HepG2 (cell line): ENCODE data around the gene ANKRA2. TPM values are rescaled to one million over a fixed set of nuclear protein-coding genes. Genes with fewer than 3 reads are reported as not detected.

Source experiments
- CENPX ChIP-seq: sonication (generic); formaldehyde crosslinking; IDR thresholded peaks from 2 replicates; pipeline ENCODE4 v1.9.0; 2021; ENCODE audit warnings: mild to moderate bottlenecking, missing genetic modification reagents, moderate library complexity
- CHCHD3 ChIP-seq: sonication (generic); formaldehyde crosslinking; IDR thresholded peaks from 2 replicates; pipeline ENCODE4 v1.8.0; 2022; ENCODE audit warnings: mild to moderate bottlenecking, missing genetic modification reagents, moderate library complexity
- ELF1 ChIP-seq: sonication (generic); formaldehyde crosslinking; IDR thresholded peaks from 2 replicates; pipeline ENCODE4 v1.4.0; 2020; ENCODE audit warnings: missing genetic modification reagents
- KDM3A ChIP-seq: IDR thresholded peaks from 2 replicates; pipeline ENCODE4 v1.6.1; 2018; ENCODE audit warnings: low read depth, missing compliant biosample characterization
- KLF6 ChIP-seq: IDR thresholded peaks from 2 replicates; pipeline ENCODE4 v1.8.0; 2016; ENCODE audit warnings: missing biosample characterization, missing genetic modification reagents
- MIER3 ChIP-seq: IDR thresholded peaks from 2 replicates; pipeline ENCODE4 v1.6.1; 2016; ENCODE audit warnings: missing compliant biosample characterization, borderline replicate concordance
- MIXL1 ChIP-seq: IDR thresholded peaks from 2 replicates; pipeline ENCODE4 v1.6.1; 2016
- PCBP1 ChIP-seq: fragments of 200-400 bp; formaldehyde crosslinking; IDR thresholded peaks from 2 replicates; pipeline ENCODE4 v1.6.1; 2017; ENCODE audit warnings: mild to moderate bottlenecking, low read depth, low read length, borderline replicate concordance
- PPARG ChIP-seq: conservative IDR thresholded peaks from 2 replicates; pipeline ENCODE4 v1.6.1; 2016; ENCODE audit warnings: missing biosample characterization, missing genetic modification reagents
- REST ChIP-seq, 2 experiments: IDR thresholded peaks; 2 replicates each; pipeline ENCODE4 v1.6.1; 2011 to 2012; ENCODE audit warnings: low read length in 2 of 2, borderline replicate concordance in 1 of 2, low read depth in 1 of 2, mild to moderate bottlenecking in 1 of 2, moderate library complexity in 1 of 2
- SUZ12 ChIP-seq: fragments of 150-350 bp; IDR thresholded peaks from 2 replicates; pipeline ENCODE4 v1.6.1; 2014; ENCODE audit warnings: low read depth, low read length
- TCF7 ChIP-seq: sonication (generic); IDR thresholded peaks from 2 replicates; pipeline ENCODE4 v1.6.1; 2016; ENCODE audit warnings: antibody characterized with exemption, low read depth
- ZBTB7B ChIP-seq: sonication (generic); formaldehyde crosslinking; IDR thresholded peaks from 2 replicates; pipeline ENCODE4 v1.4.0; 2020; ENCODE audit warnings: missing genetic modification reagents
- ZNF556 ChIP-seq: sonication (generic); formaldehyde crosslinking; IDR thresholded peaks from 2 replicates; pipeline ENCODE4 v1.4.0; 2020; ENCODE audit warnings: mild to moderate bottlenecking, missing genetic modification reagents, borderline replicate concordance
- ZSCAN9 ChIP-seq: IDR thresholded peaks from 2 replicates; pipeline ENCODE4 v1.6.1; 2016; ENCODE audit warnings: borderline replicate concordance
- polyA plus RNA-seq, 8 experiments: library from polyadenylated mRNA; depleted of rRNA in 3 of 8; stranded (reverse) in 7 of 8; unstranded in 1 of 8; fragments of >200 nt; fragmentation: Illumina TruSeq in 4 of 8; extraction: Trizol in 4 of 8; gene quantifications; 2 replicates each; pipeline versions ENCODE4 v1.2.1 to v1.2.3, GENCODE V29; 2011 to 2016; ENCODE audit warnings: low read depth in 4 of 8, missing spikeins in 1 of 8, mixed read lengths in 1 of 8; ENCODE audit not compliant: insufficient read depth in 1 of 8
- total RNA-seq, 5 experiments: library from RNA; depleted of rRNA; stranded (reverse); fragments of >200 nt; fragmentation: Illumina TruSeq; extraction: Trizol; gene quantifications; 2 replicates each; pipeline ENCODE4 v1.2.3, GENCODE V29; 2016; ENCODE audit warnings: low read depth in 1 of 5
- TF ChIP-seq, protein P1 (sequence below): sonication (generic); formaldehyde crosslinking; IDR thresholded peaks from 2 replicates; pipeline ENCODE4 v1.4.0; 2020; ENCODE audit warnings: missing genetic modification reagents
- TF ChIP-seq, protein P2 (sequence below): sonication (generic); formaldehyde crosslinking; IDR thresholded peaks from 2 replicates; pipeline ENCODE4 v1.4.0; 2020; ENCODE audit warnings: missing genetic modification reagents, borderline replicate concordance

Gene ANKRA2
- total and polyA plus RNA-seq, 2 of the 13 experiments (the other 11 are each of a cell fraction or from before 2014, with no cell fraction given) = 23.6 to 33.6 TPM

GRCh38 chr5:73565139-73565968 lies at the start of gene ANKRA2, which contains the start of gene UTP15 (continued):
- TF ChIP-seq KLF6 (CRISPR knock-in tag) (no peak), REST (IDR thresholded peaks at IDR 0.05; ENCODE audit: borderline replicate concordance in 1 of 2, low read depth in 1 of 2, low read length in 2 of 2) (no peak), CHCHD3 (CRISPR knock-in tag) (no peak), TCF7 (no peak), KDM3A (CRISPR knock-in tag) (no peak), MIER3 (CRISPR knock-in tag) (0 out of 2 replicates have a peak, but pooled peaks have one; percentile 32), MIXL1 (peak; percentile 33), ZBTB7B (CRISPR knock-in tag) (no peak; the same call in 1 of the 2 replicates), ZSCAN9 (CRISPR knock-in tag) (no peak), ELF1 (CRISPR knock-in tag) (peak; percentile 58; the same call in 1 of the 2 replicates), ZNF556 (CRISPR knock-in tag) (peak; percentile 40; the same call in 1 of the 2 replicates), PCBP1 (no peak), SUZ12 (no peak), PPARG (CRISPR knock-in tag) (no peak), CENPX (CRISPR knock-in tag) (no peak)
- TF ChIP-seq, protein P1, sequence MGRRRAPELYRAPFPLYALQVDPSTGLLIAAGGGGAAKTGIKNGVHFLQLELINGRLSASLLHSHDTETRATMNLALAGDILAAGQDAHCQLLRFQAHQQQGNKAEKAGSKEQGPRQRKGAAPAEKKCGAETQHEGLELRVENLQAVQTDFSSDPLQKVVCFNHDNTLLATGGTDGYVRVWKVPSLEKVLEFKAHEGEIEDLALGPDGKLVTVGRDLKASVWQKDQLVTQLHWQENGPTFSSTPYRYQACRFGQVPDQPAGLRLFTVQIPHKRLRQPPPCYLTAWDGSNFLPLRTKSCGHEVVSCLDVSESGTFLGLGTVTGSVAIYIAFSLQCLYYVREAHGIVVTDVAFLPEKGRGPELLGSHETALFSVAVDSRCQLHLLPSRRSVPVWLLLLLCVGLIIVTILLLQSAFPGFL (CRISPR knock-in tag) = no peak
- TF ChIP-seq, protein P2, sequence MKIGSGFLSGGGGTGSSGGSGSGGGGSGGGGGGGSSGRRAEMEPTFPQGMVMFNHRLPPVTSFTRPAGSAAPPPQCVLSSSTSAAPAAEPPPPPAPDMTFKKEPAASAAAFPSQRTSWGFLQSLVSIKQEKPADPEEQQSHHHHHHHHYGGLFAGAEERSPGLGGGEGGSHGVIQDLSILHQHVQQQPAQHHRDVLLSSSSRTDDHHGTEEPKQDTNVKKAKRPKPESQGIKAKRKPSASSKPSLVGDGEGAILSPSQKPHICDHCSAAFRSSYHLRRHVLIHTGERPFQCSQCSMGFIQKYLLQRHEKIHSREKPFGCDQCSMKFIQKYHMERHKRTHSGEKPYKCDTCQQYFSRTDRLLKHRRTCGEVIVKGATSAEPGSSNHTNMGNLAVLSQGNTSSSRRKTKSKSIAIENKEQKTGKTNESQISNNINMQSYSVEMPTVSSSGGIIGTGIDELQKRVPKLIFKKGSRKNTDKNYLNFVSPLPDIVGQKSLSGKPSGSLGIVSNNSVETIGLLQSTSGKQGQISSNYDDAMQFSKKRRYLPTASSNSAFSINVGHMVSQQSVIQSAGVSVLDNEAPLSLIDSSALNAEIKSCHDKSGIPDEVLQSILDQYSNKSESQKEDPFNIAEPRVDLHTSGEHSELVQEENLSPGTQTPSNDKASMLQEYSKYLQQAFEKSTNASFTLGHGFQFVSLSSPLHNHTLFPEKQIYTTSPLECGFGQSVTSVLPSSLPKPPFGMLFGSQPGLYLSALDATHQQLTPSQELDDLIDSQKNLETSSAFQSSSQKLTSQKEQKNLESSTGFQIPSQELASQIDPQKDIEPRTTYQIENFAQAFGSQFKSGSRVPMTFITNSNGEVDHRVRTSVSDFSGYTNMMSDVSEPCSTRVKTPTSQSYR (CRISPR knock-in tag) = no peak
